CD14-positive monocyte (primary cell): ENCODE measurements around the gene SLC6A12. TPM values are rescaled to one million over a fixed set of nuclear protein-coding genes. Genes with fewer than 3 reads are reported as not detected.

Experiments used
- DNase-seq, 3 donors: peaks; one replicate each; pipeline ENCODE4 v3.0.0-alpha.2; 2011 to 2022
- H2AFZ ChIP-seq: 2 replicates; pipeline ENCODE4 v1.6.0; 2012; ENCODE audit warnings: mild to moderate bottlenecking, low read depth, low read length, inconsistent platforms; ENCODE audit not compliant: insufficient read depth, poor library complexity, severe bottlenecking
- H3K27ac ChIP-seq, 2 donors: 1 replicate in 1 of 2; 2 replicates in 1 of 2; pipeline ENCODE4 v1.5.1; 2012 to 2013; ENCODE audit warnings: low read length in 2 of 2, control low read depth in 1 of 2, inconsistent platforms in 1 of 2, low read depth in 1 of 2, mild to moderate bottlenecking in 1 of 2
- H3K27me3 ChIP-seq, 2 donors: one replicate each; pipeline versions ENCODE4 v1.6.0 to v1.6.1; 2011 to 2013; ENCODE audit warnings: low read length in 2 of 2; ENCODE audit not compliant: control insufficient read depth in 2 of 2, insufficient read depth in 2 of 2
- H3K36me3 ChIP-seq, 2 donors: replicated peaks in 1 of 2; 1 replicate in 1 of 2; 2 replicates in 1 of 2; pipeline versions ENCODE4 v1.5.1 to v1.6.1; 2012 to 2013; ENCODE audit warnings: low read length in 2 of 2, control low read depth in 1 of 2, inconsistent platforms in 1 of 2, mild to moderate bottlenecking in 1 of 2; ENCODE audit not compliant: insufficient read depth in 2 of 2, control insufficient read depth in 1 of 2
- H3K4me1 ChIP-seq, 2 donors: 1 replicate in 1 of 2; 2 replicates in 1 of 2; pipeline versions ENCODE4 v1.5.1 to v1.6.1; 2012 to 2013; ENCODE audit warnings: low read length in 2 of 2, control low read depth in 1 of 2, inconsistent platforms in 1 of 2, mild to moderate bottlenecking in 1 of 2, moderate library complexity in 1 of 2; ENCODE audit not compliant: insufficient read depth in 2 of 2, control insufficient read depth in 1 of 2
- H3K4me2 ChIP-seq: replicated peaks from 2 replicates; pipeline ENCODE3; 2012; ENCODE audit warnings: low read length, moderate library complexity, mild to moderate bottlenecking; ENCODE audit not compliant: poor library complexity, severe bottlenecking; ENCODE audit errors: extremely low read depth
- H3K4me3 ChIP-seq, 3 experiments: fragments of 200-600 bp in 1 of 3; sonication (generic) in 1 of 3; replicated peaks in 1 of 3; 1 replicate in 2 of 3; 2 replicates in 1 of 3; pipeline ENCODE4 v1.5.1; 2011 to 2013; ENCODE audit warnings: low read length in 3 of 3, mild to moderate bottlenecking in 3 of 3, control low read depth in 2 of 3, low read depth in 2 of 3, inconsistent platforms in 1 of 3, moderate library complexity in 1 of 3
- H3K79me2 ChIP-seq: 2 replicates; pipeline ENCODE4 v1.6.0; 2012; ENCODE audit warnings: mild to moderate bottlenecking, control low read depth, inconsistent platforms, low read length, moderate library complexity; ENCODE audit not compliant: insufficient read depth
- H3K9ac ChIP-seq: 2 replicates; pipeline ENCODE4 v1.6.0; 2017; ENCODE audit warnings: low read length, mild to moderate bottlenecking; ENCODE audit not compliant: insufficient read depth, poor library complexity, severe bottlenecking
- H3K9me3 ChIP-seq, 2 donors: replicated peaks in 1 of 2; 1 replicate in 1 of 2; 2 replicates in 1 of 2; pipeline versions ENCODE4 v1.5.1 to v1.6.1; 2012 to 2013; ENCODE audit warnings: low read length in 2 of 2, control low read depth in 1 of 2; ENCODE audit not compliant: control insufficient read depth in 1 of 2, insufficient read depth in 1 of 2
- H4K20me1 ChIP-seq: 2 replicates; pipeline ENCODE4 v1.6.0; 2012; ENCODE audit warnings: mild to moderate bottlenecking, low read length, control low read depth, moderate library complexity; ENCODE audit not compliant: insufficient read depth
- H3K27ac Mint-ChIP-seq, 7 donors: one replicate each; pipeline ENCODE4 v1.8.0; 2020; ENCODE audit warnings: mild to moderate bottlenecking in 7 of 7, mixed read lengths in 7 of 7, moderate library complexity in 6 of 7, inconsistent platforms in 2 of 7
- H3K27me3 Mint-ChIP-seq, 3 donors: one replicate each; pipeline ENCODE4 v1.8.0; 2021 to 2022; ENCODE audit warnings: low read depth in 3 of 3, mild to moderate bottlenecking in 3 of 3, mixed read lengths in 3 of 3, moderate library complexity in 3 of 3, inconsistent platforms in 1 of 3
- H3K36me3 Mint-ChIP-seq, 2 donors: one replicate each; pipeline ENCODE4 v1.8.0; 2020; ENCODE audit warnings: mixed read lengths in 2 of 2, inconsistent platforms in 1 of 2, mild to moderate bottlenecking in 1 of 2
- H3K4me1 Mint-ChIP-seq: one replicate; pipeline ENCODE4 v1.8.0; 2020; ENCODE audit warnings: mild to moderate bottlenecking, mixed read lengths
- H3K4me3 Mint-ChIP-seq, 2 donors: one replicate each; pipeline ENCODE4 v1.8.0; 2020; ENCODE audit warnings: mild to moderate bottlenecking in 2 of 2, mixed read lengths in 2 of 2, moderate library complexity in 1 of 2
- H3K9me3 Mint-ChIP-seq, 7 donors: one replicate each; pipeline ENCODE4 v1.8.0; 2020 to 2022; ENCODE audit warnings: mixed read lengths in 7 of 7, mild to moderate bottlenecking in 6 of 7, moderate library complexity in 6 of 7, inconsistent platforms in 2 of 7
- CTCF ChIP-seq: fragments of 200-600 bp; IDR thresholded peaks from one replicate; pipeline ENCODE4 v1.8.0; 2022; ENCODE audit warnings: antibody characterized with exemption, mild to moderate bottlenecking
- WGBS: methylation state at CpG from one replicate; pipeline ENCODE4 v1.1.5; 2013; ENCODE audit warnings: missing lambda C conversion rate; ENCODE audit not compliant: insufficient coverage; 5-methylcytosine and 5-hydroxymethylcytosine counted together
- intact Hi-C, 2 donors: fragments of 100-400 bp; cut with micrococcal nuclease; formaldehyde crosslinking; loops; one replicate each; pipeline versions ENCODE4 v1.15.0 to v1.15.1; 2023
- polyA plus RNA-seq, 3 donors: library from polyadenylated mRNA; depleted of rRNA in 1 of 3; unstranded in 2 of 3; stranded (reverse) in 1 of 3; fragments of 300-500 nt in 2 of 3; fragments of >200 nt in 1 of 3; fragmentation: Illumina TruSeq in 2 of 3; gene quantifications; 1 replicate in 2 of 3; 2 replicates in 1 of 3; pipeline ENCODE4 v1.2.3, GENCODE V29; 2012 to 2021

The SLC6A12 gene
- polyA plus RNA-seq, 3 donors = 5.7 to 8.3 (median 8.0) TPM

DNA sequence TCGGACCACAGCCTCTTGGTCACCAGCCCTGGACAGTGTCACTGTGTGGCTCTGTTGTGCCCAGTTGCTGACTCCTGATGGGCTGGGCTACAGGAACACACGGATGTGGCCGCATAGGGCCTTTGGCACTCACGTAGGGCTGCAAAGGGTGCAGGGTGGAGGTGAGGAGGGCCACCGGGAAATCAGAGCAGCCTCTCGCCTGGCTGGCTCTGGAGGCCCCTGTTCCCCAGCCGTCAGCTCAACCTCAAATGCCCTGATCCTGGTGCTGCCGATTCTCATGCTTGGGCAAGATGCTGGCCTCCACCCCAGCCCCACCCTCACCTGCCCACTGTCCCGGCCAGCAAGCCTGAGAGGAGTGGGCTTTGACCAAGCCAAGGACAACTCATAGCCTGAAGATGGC, 59.0 kb downstream of the SLC6A12 start:
- Mint-ChIP-seq H3K36me3 (no peaks in the 10 kb centered on the region), H3K9me3 (peaks cover 0 to 5% (median 0%) of the 10 kb centered on the region in 7 donors), H3K4me1 (peaks cover 16% of the 10 kb centered on the region), H3K27me3 (peaks cover 0 to 4% (median 0%) of the 10 kb centered on the region in 3 donors), H3K4me3 (peak overlapping the region in 1 of 2 donors; percentile 18), H3K27ac (no peak overlapping the region)
- Histone ChIP-seq H3K4me3 (no peak overlapping the region), H3K9me3 (no peaks in the 10 kb centered on the region), H4K20me1 (no peaks in the 10 kb centered on the region), H3K4me1 (no peaks in the 10 kb centered on the region), H3K79me2 (no peaks in the 10 kb centered on the region), H3K4me2 (no peak overlapping the region), H2AFZ (no peak overlapping the region), H3K27ac (no peak overlapping the region), H3K27me3 (no peaks in the 10 kb centered on the region), H3K9ac (no peak overlapping the region), H3K36me3 (no peaks in the 10 kb centered on the region)
- no peak for TF ChIP-seq CTCF
- no peak for DNase-seq
- WGBS = 90% methylated on average over 6 of the region's 9 CpGs
- intact Hi-C loops = no loop called here

GRCh38 chr12:154058-154457, 59.9 kb downstream of the SLC6A12 start:
- Mint-ChIP-seq H3K9me3 (peaks cover 0 to 5% (median 0%) of the 10 kb centered on the region in 7 donors), H3K27me3 (peaks cover 0 to 7% (median 0%) of the 10 kb centered on the region in 3 donors), H3K36me3 (no peaks in the 10 kb centered on the region), H3K4me3 (no peak overlapping the region), H3K27ac (no peak overlapping the region), H3K4me1 (peaks cover 9% of the 10 kb centered on the region)
- TF ChIP-seq CTCF = no peak
- no peak overlapping the region for H3K4me2 ChIP-seq
- H3K4me1 ChIP-seq = no peaks in the 10 kb centered on the region
- H3K79me2 ChIP-seq = no peaks in the 10 kb centered on the region
- H4K20me1 ChIP-seq = no peaks in the 10 kb centered on the region
- DNase-seq = no peak
- H3K9ac ChIP-seq = no peak overlapping the region
- H3K4me3 ChIP-seq = no peak overlapping the region
- no peaks in the 10 kb centered on the region for H3K9me3 ChIP-seq
- H3K36me3 ChIP-seq = no peaks in the 10 kb centered on the region
- H3K27me3 ChIP-seq = no peaks in the 10 kb centered on the region
- no peak overlapping the region for H2AFZ ChIP-seq
- H3K27ac ChIP-seq = no peak overlapping the region
- intact Hi-C loops = loop anchor here in 1 of 2 donors (5.0 kb wide), 1 partner anchor 47 kb away; no protein-coding TSS in a partner anchor
- WGBS = 96% methylated on average over 9 of the region's 12 CpGs
